Stimulated activated naive CD8-positive, alpha-beta T cell treated with anti-CD3 and anti-CD28 coated beads, Interleukin-15, amount 100 ng/mL, for 72 hours (primary cell): ENCODE data around the gene COL4A5.

Source experiments
- ATAC-seq: fragments of 150-1000 bp; cut with Tn5 transposase; 2 replicates; pipeline ENCODE4 v1.10.0; 2021; ENCODE audit warnings: mild to moderate bottlenecking, moderate library complexity
- DNase-seq, 2 donors: peaks; one replicate each; pipeline ENCODE4 v3.0.0; 2021 to 2022
- H3K27ac Mint-ChIP-seq, 2 donors: one replicate each; pipeline ENCODE4 v1.8.0; 2022; ENCODE audit warnings: mild to moderate bottlenecking in 2 of 2, mixed read lengths in 2 of 2, moderate library complexity in 2 of 2
- H3K27me3 Mint-ChIP-seq: one replicate; pipeline ENCODE4 v1.8.0; 2022; ENCODE audit warnings: mixed read lengths
- H3K4me1 Mint-ChIP-seq: one replicate; pipeline ENCODE4 v1.8.0; 2022; ENCODE audit warnings: mild to moderate bottlenecking, mixed read lengths
- H3K4me3 Mint-ChIP-seq, 2 donors: one replicate each; pipeline ENCODE4 v1.8.0; 2022; ENCODE audit warnings: mild to moderate bottlenecking in 2 of 2, mixed read lengths in 2 of 2, moderate library complexity in 1 of 2
- H3K9me3 Mint-ChIP-seq, 2 donors: one replicate each; pipeline ENCODE4 v1.8.0; 2022; ENCODE audit warnings: mixed read lengths in 2 of 2

COL4A5 gene

GRCh38 chrX:108736509-108737479 is 297.2 kb downstream of the COL4A5 start, which contains the start of gene IRS4:
TSS of gene IRS4 (minus strand) at chrX:108736563.
- peak within 1 kb of the TSS; percentile 21 to 32 for H3K4me3 Mint-ChIP-seq
- DNase-seq (no peak), ATAC-seq (no peak)
- H3K4me1 Mint-ChIP-seq: peaks cover 9% of the 10 kb centered on the region
- no peaks in the 10 kb centered on the region for H3K9me3 Mint-ChIP-seq
- H3K27me3 Mint-ChIP-seq: peaks cover 61% of the 10 kb centered on the region
- H3K27ac Mint-ChIP-seq: no peak within 1 kb of the TSS

- no peak overlapping the region for H3K27ac Mint-ChIP-seq
- DNase-seq (no peak), ATAC-seq (no peak)
- H3K4me1 Mint-ChIP-seq: peaks cover 9% of the 10 kb centered on the region
- no peak overlapping the region for H3K4me3 Mint-ChIP-seq
- H3K9me3 Mint-ChIP-seq: no peaks in the 10 kb centered on the region
- H3K27me3 Mint-ChIP-seq: peaks cover 53% of the 10 kb centered on the region
These were observed 298.1 kb downstream of the COL4A5 start for GRCh38 chrX:108737754-108738153.

- Mint-ChIP-seq H3K4me1 (peaks cover 9% of the 10 kb centered on the region), H3K9me3 (no peaks in the 10 kb centered on the region), H3K27ac (no peak overlapping the region), H3K27me3 (peaks cover 27% of the 10 kb centered on the region), H3K4me3 (no peak overlapping the region)
- no peak for ATAC-seq
- no peak for DNase-seq
These were observed 300.7 kb downstream of the COL4A5 start for GRCh38 chrX:108740299-108740774.
